HCT116 (cell line): Measurements from ENCODE around the gene ACSS1. TPM values are rescaled to one million over a fixed set of nuclear protein-coding genes. Genes with fewer than 3 reads are reported as not detected.

Experiments used
- ATAC-seq: fragments of 200-7000 bp; cut with Tn5 transposase; 2 replicates; pipeline ENCODE4 v1.9.1; 2020; ENCODE audit warnings: mild to moderate bottlenecking, moderate library complexity
- BruUV-seq: library from RNA; stranded (reverse); fragments of 400-500 nt; replicated peaks from 2 replicates; lab custom pipeline; 2021; lab: Mats Ljungman, UMichigan
- CTCF ChIA-PET: fragments of 300-600 bp; sonication (Branson Sonifier 250); formaldehyde crosslinking; loops from one replicate; lab custom pipeline; 2021; ENCODE audit warnings: antibody characterized with exemption; lab: Charles Lee
- POLR2A ChIA-PET: fragments of 300-600, 350-600 bp; sonication (Branson Sonifier 250); formaldehyde crosslinking; loops from one replicate; lab custom pipeline; 2021; ENCODE audit warnings: antibody characterized with exemption; lab: Charles Lee
- RAD21 ChIA-PET, 2 experiments: fragments of 300-600 bp; sonication (Branson Sonifier 250); formaldehyde crosslinking; loops; one replicate each; lab custom pipeline; 2023; ENCODE audit warnings: low total read pairs in 2 of 2; ENCODE audit not compliant: uncharacterized antibody in 2 of 2, unreplicated experiment in 2 of 2, low non-redundant PET in 1 of 2; lab: Charles Lee
- DNase-seq: peaks from one replicate; pipeline ENCODE4 v3.0.0-alpha.2; 2010; ENCODE audit warnings: low read depth, low spot score
- H2AFZ ChIP-seq: fragments of 200-600 bp; shearing (Covaris generic), sonication (generic); 2 replicates; pipeline ENCODE4 v1.6.1; 2017; ENCODE audit warnings: low read depth, mixed run types, mixed read lengths, antibody characterized with exemption, low read length; ENCODE audit not compliant: poor library complexity, severe bottlenecking
- H3K27ac ChIP-seq: 2 replicates; pipeline ENCODE4 v1.5.1; 2012; ENCODE audit warnings: low read depth, low read length
- H3K27me3 ChIP-seq: fragments of 200-600 bp; sonication (generic); 2 replicates; pipeline ENCODE4 v1.6.1; 2016; ENCODE audit warnings: mixed run types, low read length, mixed read lengths; ENCODE audit not compliant: insufficient read depth
- H3K36me3 ChIP-seq, 2 experiments: fragments of 200-500 bp in 1 of 2; fragments of 200-600 bp in 1 of 2; sonication (Bioruptor generic) in 1 of 2; sonication (generic) in 1 of 2; 2 replicates each; pipeline versions ENCODE4 v1.5.1 to v1.6.1; 2014 to 2016; ENCODE audit warnings: low read length in 2 of 2, inconsistent platforms in 1 of 2, mixed read lengths in 1 of 2, mixed run types in 1 of 2; ENCODE audit not compliant: insufficient read depth in 2 of 2, control insufficient read depth in 1 of 2
- H3K4me1 ChIP-seq, 2 experiments: fragments of 200-600 bp in 1 of 2; sonication (generic) in 1 of 2; 2 replicates each; pipeline versions ENCODE4 v1.5.1 to v1.6.1; 2012 to 2017; ENCODE audit warnings: low read length in 2 of 2, inconsistent platforms in 1 of 2, mild to moderate bottlenecking in 1 of 2, mixed read lengths in 1 of 2, mixed run types in 1 of 2, moderate library complexity in 1 of 2; ENCODE audit not compliant: insufficient read depth in 2 of 2, control insufficient read depth in 1 of 2
- H3K4me2 ChIP-seq: fragments of 200-600 bp; sonication (generic); 2 replicates; pipeline ENCODE4 v1.6.1; 2017; ENCODE audit warnings: mixed run types, low read length, mixed read lengths
- H3K4me3 ChIP-seq, 2 experiments: fragments of 200-600 bp in 1 of 2; sonication (generic) in 1 of 2; replicated peaks in 1 of 2; 2 replicates each; pipeline ENCODE4 v1.5.1; 2011 to 2016; ENCODE audit warnings: low read length in 2 of 2, control low read depth in 1 of 2, low read depth in 1 of 2, mild to moderate bottlenecking in 1 of 2, mixed read lengths in 1 of 2, mixed run types in 1 of 2
- H3K79me2 ChIP-seq: fragments of 200-600 bp; sonication (generic); 2 replicates; pipeline ENCODE4 v1.6.1; 2017; ENCODE audit warnings: mild to moderate bottlenecking, mixed run types, low read length, moderate library complexity, mixed read lengths; ENCODE audit not compliant: insufficient read depth
- H3K9ac ChIP-seq: fragments of 200-600 bp; sonication (generic); 2 replicates; pipeline ENCODE4 v1.6.1; 2016; ENCODE audit warnings: low read length, mixed read lengths
- H3K9me2 ChIP-seq: fragments of 200-600 bp; sonication (generic), shearing (Covaris generic); 2 replicates; pipeline ENCODE4 v1.6.1; 2017; ENCODE audit warnings: mixed run types, mild to moderate bottlenecking, moderate library complexity; ENCODE audit not compliant: insufficient read depth
- H3K9me3 ChIP-seq, 2 experiments: fragments of 200-500 bp in 1 of 2; fragments of 200-600 bp in 1 of 2; sonication (Bioruptor generic) in 1 of 2; sonication (generic) in 1 of 2; 2 replicates each; pipeline ENCODE4 v1.6.1; 2014 to 2017; ENCODE audit warnings: low read length in 2 of 2, mixed read lengths in 2 of 2, inconsistent platforms in 1 of 2, low read depth in 1 of 2, mild to moderate bottlenecking in 1 of 2, mixed run types in 1 of 2, moderate library complexity in 1 of 2; ENCODE audit not compliant: control insufficient read depth in 1 of 2, insufficient read depth in 1 of 2
- H4K20me1 ChIP-seq: fragments of 200-600 bp; sonication (generic), shearing (Covaris generic); 2 replicates; pipeline ENCODE4 v1.6.1; 2017; ENCODE audit warnings: mixed run types, mild to moderate bottlenecking, moderate library complexity; ENCODE audit not compliant: insufficient read depth
- ATF3 ChIP-seq: IDR thresholded peaks from 2 replicates; pipeline ENCODE4 v1.6.1; 2012
- CBX3 ChIP-seq: IDR thresholded peaks from 2 replicates; pipeline ENCODE4 v1.6.1; 2012; ENCODE audit warnings: low read depth
- CEBPB ChIP-seq: IDR thresholded peaks from 2 replicates; pipeline ENCODE4 v1.6.1; 2012; ENCODE audit warnings: low read depth
- EGR1 ChIP-seq: IDR thresholded peaks from 2 replicates; pipeline ENCODE4 v1.6.1; 2012; ENCODE audit warnings: low read depth
- ELF1 ChIP-seq: IDR thresholded peaks from 2 replicates; pipeline ENCODE4 v1.6.1; 2012; ENCODE audit warnings: low read depth, borderline replicate concordance
- EZH2 ChIP-seq: fragments of 200-600 bp; sonication (generic); IDR thresholded peaks from 2 replicates; pipeline ENCODE4 v1.6.1; 2017; ENCODE audit warnings: antibody characterized with exemption, mixed run types
- EZH2phosphoT487 ChIP-seq: fragments of 200-600 bp; IDR thresholded peaks from 2 replicates; pipeline ENCODE4 v1.6.1; 2018; ENCODE audit warnings: antibody characterized with exemption, borderline replicate concordance
- FOSL1 ChIP-seq: IDR thresholded peaks from 2 replicates; pipeline ENCODE4 v1.6.1; 2012; ENCODE audit warnings: low read depth
- JUND ChIP-seq: IDR thresholded peaks from 2 replicates; pipeline ENCODE4 v1.6.1; 2012
- MAX ChIP-seq: IDR thresholded peaks from 2 replicates; pipeline ENCODE4 v1.6.1; 2012
- POLR2AphosphoS5 ChIP-seq: IDR thresholded peaks from 2 replicates; pipeline ENCODE4 v1.6.1; 2011; ENCODE audit warnings: mild to moderate bottlenecking, low read depth, low read length, moderate library complexity
- RAD21 ChIP-seq: IDR thresholded peaks from 2 replicates; pipeline ENCODE4 v1.6.1; 2012; ENCODE audit warnings: low read depth, mild to moderate bottlenecking
- SIN3A ChIP-seq: IDR thresholded peaks from 2 replicates; pipeline ENCODE4 v1.6.1; 2012; ENCODE audit warnings: low read depth
- SP1 ChIP-seq: IDR thresholded peaks from 2 replicates; pipeline ENCODE4 v1.6.1; 2012; ENCODE audit warnings: low read depth
- SRF ChIP-seq: IDR thresholded peaks from 2 replicates; pipeline ENCODE4 v1.6.1; 2012; ENCODE audit warnings: low read depth
- TCF7L2 ChIP-seq: IDR thresholded peaks from 2 replicates; pipeline ENCODE4 v1.7.0; 2011; ENCODE audit warnings: borderline replicate concordance, inconsistent platforms; ENCODE audit not compliant: insufficient read depth, insufficient read length; ENCODE audit errors: extremely low read depth
- YY1 ChIP-seq: IDR thresholded peaks from 2 replicates; pipeline ENCODE4 v1.6.1; 2011; ENCODE audit warnings: low read length, low read depth, moderate library complexity, mild to moderate bottlenecking; ENCODE audit not compliant: insufficient replicate concordance; ENCODE audit errors: extremely low read depth
- ZBTB33 ChIP-seq: IDR thresholded peaks from 2 replicates; pipeline ENCODE4 v1.6.1; 2011; ENCODE audit warnings: mild to moderate bottlenecking, low read length, moderate library complexity; ENCODE audit not compliant: insufficient replicate concordance; ENCODE audit errors: extremely low read depth
- ZNF274 ChIP-seq: fragments of 200-500 bp; sonication (Bioruptor generic); IDR thresholded peaks from 2 replicates; pipeline ENCODE4 v1.6.1; 2014; ENCODE audit warnings: mild to moderate bottlenecking, low read depth, low read length, inconsistent platforms
- intact Hi-C: fragments of 100-400 bp; cut with micrococcal nuclease; formaldehyde crosslinking; loops from 2 replicates; pipeline ENCODE4 v1.10.0; 2022
- total RNA-seq: library from RNA; stranded (reverse); gene quantifications from one replicate; pipeline ENCODE4 v1.2.1, GENCODE V29; 2021; ENCODE audit not compliant: unreplicated experiment
- TF ChIP-seq, protein P1 (sequence below): IDR thresholded peaks from 2 replicates; pipeline ENCODE4 v1.6.1; 2012; ENCODE audit warnings: low read depth

The ACSS1 gene
- total RNA-seq, 1 experiment from 2014 or later = 0.27 TPM

DNA sequence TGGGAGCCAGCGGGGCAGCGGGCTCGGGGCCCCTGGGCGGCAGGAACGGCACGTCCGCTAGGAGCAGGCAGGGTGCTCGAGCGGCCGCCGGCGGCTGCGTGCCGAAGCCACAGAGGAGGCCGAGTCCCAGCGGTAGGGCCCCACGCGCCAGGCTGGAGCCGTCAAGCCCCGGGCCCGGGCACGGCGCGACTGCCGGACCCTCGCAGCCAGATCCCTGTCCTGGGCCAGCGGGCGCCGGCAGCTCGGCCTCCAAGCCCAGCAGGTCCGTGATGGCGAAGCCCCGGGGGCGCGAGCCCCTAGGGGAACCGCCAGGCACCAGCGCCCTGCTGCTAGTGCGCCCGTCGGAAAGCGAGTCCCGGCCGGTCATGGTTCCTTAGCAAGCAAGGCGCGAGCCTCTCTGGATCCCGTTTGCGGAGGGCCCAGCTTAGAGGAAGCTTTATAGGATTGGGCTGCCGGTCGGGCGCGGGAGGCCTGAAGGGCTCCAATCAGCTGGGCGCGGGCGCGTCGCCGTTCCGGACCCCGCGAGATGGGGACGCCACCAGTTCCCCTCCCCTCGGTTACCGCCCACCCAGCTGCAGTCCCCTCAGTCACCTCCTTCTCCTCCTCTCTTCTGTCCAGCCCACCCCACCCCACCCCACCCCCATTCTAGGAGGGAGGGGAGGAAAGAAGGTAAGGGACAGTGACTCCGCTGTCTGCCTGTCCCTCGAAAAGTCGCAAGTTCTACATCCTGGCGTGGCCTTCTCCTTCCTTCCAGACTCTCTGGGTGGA is 24.0 kb upstream of the ACSS1 start, which contains the start of gene VSX1:
VSX1 (minus strand) TSS at position 412 of the 768 bp plus-strand sequence; CDS start at position 367, 45 bp downstream.
- ChIA-PET RAD21 (no interaction called here), POLR2A (no interaction called here), CTCF (interaction anchor here (0.6 to 1.5 kb wide), 2 partner anchors 112 to 317 kb away, joined by 3 read pairs; no protein-coding TSS in a partner anchor)
- Histone ChIP-seq H3K27ac (no peak within 1 kb of the TSS), H3K9me3 (no peaks in the 10 kb centered on the region), H3K9me2 (no peaks in the 10 kb centered on the region), H3K36me3 (no peaks in the 10 kb centered on the region), H4K20me1 (no peaks in the 10 kb centered on the region), H3K79me2 (no peaks in the 10 kb centered on the region), H3K9ac (no peak within 1 kb of the TSS), H3K4me1 (peaks cover 4 to 7% of the 10 kb centered on the region in 2 experiments), H3K27me3 (peaks cover 17% of the 10 kb centered on the region), H3K4me2 (no peak within 1 kb of the TSS), H3K4me3 (no peak within 1 kb of the TSS), H2AFZ (no peak within 1 kb of the TSS)
- intact Hi-C loops = no loop called here
- DNase-seq (no peak), ATAC-seq (no peak)
- BruUV-seq = no TSS peak
- TF ChIP-seq FOSL1 (no peak), SRF (no peak), EZH2phosphoT487 (no peak), EZH2 (no peak), EGR1 (no peak), JUND (no peak), SIN3A (no peak), ZNF274 (no peak), RAD21 (no peak), TCF7L2 (no peak), CBX3 (no peak), ATF3 (no peak), POLR2AphosphoS5 (no peak), MAX (no peak), ZBTB33 (no peak), ELF1 (no peak), CEBPB (no peak), YY1 (no peak), SP1 (no peak)
- TF ChIP-seq, protein P1, sequence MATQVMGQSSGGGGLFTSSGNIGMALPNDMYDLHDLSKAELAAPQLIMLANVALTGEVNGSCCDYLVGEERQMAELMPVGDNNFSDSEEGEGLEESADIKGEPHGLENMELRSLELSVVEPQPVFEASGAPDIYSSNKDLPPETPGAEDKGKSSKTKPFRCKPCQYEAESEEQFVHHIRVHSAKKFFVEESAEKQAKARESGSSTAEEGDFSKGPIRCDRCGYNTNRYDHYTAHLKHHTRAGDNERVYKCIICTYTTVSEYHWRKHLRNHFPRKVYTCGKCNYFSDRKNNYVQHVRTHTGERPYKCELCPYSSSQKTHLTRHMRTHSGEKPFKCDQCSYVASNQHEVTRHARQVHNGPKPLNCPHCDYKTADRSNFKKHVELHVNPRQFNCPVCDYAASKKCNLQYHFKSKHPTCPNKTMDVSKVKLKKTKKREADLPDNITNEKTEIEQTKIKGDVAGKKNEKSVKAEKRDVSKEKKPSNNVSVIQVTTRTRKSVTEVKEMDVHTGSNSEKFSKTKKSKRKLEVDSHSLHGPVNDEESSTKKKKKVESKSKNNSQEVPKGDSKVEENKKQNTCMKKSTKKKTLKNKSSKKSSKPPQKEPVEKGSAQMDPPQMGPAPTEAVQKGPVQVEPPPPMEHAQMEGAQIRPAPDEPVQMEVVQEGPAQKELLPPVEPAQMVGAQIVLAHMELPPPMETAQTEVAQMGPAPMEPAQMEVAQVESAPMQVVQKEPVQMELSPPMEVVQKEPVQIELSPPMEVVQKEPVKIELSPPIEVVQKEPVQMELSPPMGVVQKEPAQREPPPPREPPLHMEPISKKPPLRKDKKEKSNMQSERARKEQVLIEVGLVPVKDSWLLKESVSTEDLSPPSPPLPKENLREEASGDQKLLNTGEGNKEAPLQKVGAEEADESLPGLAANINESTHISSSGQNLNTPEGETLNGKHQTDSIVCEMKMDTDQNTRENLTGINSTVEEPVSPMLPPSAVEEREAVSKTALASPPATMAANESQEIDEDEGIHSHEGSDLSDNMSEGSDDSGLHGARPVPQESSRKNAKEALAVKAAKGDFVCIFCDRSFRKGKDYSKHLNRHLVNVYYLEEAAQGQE = no peak
